A673 (cell line): ENCODE results near the gene PLET1.

Experiments
- CTCF ChIP-seq: fragments of 300-800, 200-600 bp; sonication (generic); conservative IDR thresholded peaks from 2 replicates; pipeline ENCODE4 v1.5.1; 2017; ENCODE audit warnings: low read depth, mild to moderate bottlenecking, antibody characterized with exemption, low read length, moderate library complexity, mixed read lengths
- EZH2 ChIP-seq: fragments of 200-600 bp; sonication (generic); IDR thresholded peaks from 2 replicates; pipeline ENCODE4 v1.6.1; 2017; ENCODE audit warnings: borderline replicate concordance, low read depth, mild to moderate bottlenecking, mixed read lengths, antibody characterized with exemption, low read length; ENCODE audit not compliant: poor library complexity, severe bottlenecking

GRCh38 chr11:112229159-112229558, 31.5 kb downstream of the PLET1 start:
- TF ChIP-seq CTCF = no peak
- no peak for TF ChIP-seq EZH2
